ENCODE results near the gene CLEC3B. TPM values are rescaled to one million over a fixed set of nuclear protein-coding genes. Genes with fewer than 3 reads are reported as not detected.

The CLEC3B gene
- total RNA-seq, 1 experiment from 2014 or later, result not detected

GRCh38 chr3:44999782-45000181 is 26.3 kb upstream of the CLEC3B start:
- ATAC-seq, result no peak
- Histone ChIP-seq H3K27ac (ENCODE audit: low read length) (no peak overlapping the region), H3K36me3 (ENCODE audit: control insufficient read depth, insufficient read depth, low read length) (peaks cover 6% of the 10 kb centered on the region), H3K9me3 (ENCODE audit: control insufficient read depth, insufficient read depth, low read depth, low read length) (no peaks in the 10 kb centered on the region), H3K4me1 (ENCODE audit: control insufficient read depth, insufficient read depth, low read length) (no peaks in the 10 kb centered on the region; the same call in 1 of the 2 replicates), H3K4me3 (ENCODE audit: low read depth in 2 of 2, low read length in 2 of 2) (no peak overlapping the region), H3K27me3 (ENCODE audit: control insufficient read depth, insufficient read depth, low read length) (no peaks in the 10 kb centered on the region)
- in situ Hi-C loops (cut with HindIII; ENCODE audit: low pct_unique_long_range_greater_than_20kb, low sequenced_read_pairs), result no loop called here
- DNase-seq (ENCODE audit: low read depth, low spot score), result no peak
- no peak for TF ChIP-seq POLR2AphosphoS5 (IDR thresholded peaks at IDR 0.05; ENCODE audit: low read depth, low read length)
- no peak for TF ChIP-seq TCF7L2 (IDR thresholded peaks at IDR 0.05; ENCODE audit: low read depth, low read length)
- no peak for TF ChIP-seq CTCF (IDR thresholded peaks at IDR 0.05)
- TF ChIP-seq, protein P1, sequence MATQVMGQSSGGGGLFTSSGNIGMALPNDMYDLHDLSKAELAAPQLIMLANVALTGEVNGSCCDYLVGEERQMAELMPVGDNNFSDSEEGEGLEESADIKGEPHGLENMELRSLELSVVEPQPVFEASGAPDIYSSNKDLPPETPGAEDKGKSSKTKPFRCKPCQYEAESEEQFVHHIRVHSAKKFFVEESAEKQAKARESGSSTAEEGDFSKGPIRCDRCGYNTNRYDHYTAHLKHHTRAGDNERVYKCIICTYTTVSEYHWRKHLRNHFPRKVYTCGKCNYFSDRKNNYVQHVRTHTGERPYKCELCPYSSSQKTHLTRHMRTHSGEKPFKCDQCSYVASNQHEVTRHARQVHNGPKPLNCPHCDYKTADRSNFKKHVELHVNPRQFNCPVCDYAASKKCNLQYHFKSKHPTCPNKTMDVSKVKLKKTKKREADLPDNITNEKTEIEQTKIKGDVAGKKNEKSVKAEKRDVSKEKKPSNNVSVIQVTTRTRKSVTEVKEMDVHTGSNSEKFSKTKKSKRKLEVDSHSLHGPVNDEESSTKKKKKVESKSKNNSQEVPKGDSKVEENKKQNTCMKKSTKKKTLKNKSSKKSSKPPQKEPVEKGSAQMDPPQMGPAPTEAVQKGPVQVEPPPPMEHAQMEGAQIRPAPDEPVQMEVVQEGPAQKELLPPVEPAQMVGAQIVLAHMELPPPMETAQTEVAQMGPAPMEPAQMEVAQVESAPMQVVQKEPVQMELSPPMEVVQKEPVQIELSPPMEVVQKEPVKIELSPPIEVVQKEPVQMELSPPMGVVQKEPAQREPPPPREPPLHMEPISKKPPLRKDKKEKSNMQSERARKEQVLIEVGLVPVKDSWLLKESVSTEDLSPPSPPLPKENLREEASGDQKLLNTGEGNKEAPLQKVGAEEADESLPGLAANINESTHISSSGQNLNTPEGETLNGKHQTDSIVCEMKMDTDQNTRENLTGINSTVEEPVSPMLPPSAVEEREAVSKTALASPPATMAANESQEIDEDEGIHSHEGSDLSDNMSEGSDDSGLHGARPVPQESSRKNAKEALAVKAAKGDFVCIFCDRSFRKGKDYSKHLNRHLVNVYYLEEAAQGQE (IDR thresholded peaks at IDR 0.05; ENCODE audit: insufficient read depth in 1 of 2, low read depth in 2 of 2, low read length in 1 of 2), result no peak
- TF ChIP-seq SIN3A (IDR thresholded peaks at IDR 0.05; ENCODE audit: borderline replicate concordance, insufficient read depth, low read depth, low read length), result no peak
- ChIA-PET CTCF (no interaction called here), POLR2A (interaction anchor here (0.6 kb wide), 1 partner anchor 42 kb away, joined by 3 read pairs; no protein-coding TSS in a partner anchor)
- no TSS peak for BruUV-seq (replicated peaks)
- intact Hi-C loops (cut with micrococcal nuclease; ENCODE audit: unreplicated experiment), result no loop called here

DNA sequence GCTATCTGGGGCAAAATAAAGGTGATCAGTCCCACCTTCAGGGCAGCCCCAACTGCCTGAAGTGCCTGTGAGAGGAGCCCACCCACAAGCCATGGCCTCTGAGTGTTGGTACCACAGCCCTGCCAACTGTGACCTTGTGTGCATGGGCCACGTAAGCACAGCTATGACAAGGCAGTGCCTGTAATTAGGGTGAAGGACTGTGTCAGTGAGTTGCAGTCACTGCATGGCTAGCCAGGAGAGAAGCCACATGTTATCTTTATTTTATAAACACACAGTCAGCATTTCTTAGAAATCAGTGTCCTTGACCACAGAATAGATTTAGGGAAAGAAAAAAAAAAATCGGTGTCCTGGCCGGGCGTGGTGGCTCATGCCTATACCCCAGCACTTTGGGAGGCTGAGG is 25.3 kb upstream of the CLEC3B start:
- in situ Hi-C loops (cut with HindIII; ENCODE audit: low pct_unique_long_range_greater_than_20kb, low sequenced_read_pairs) (no loop called here), intact Hi-C loops (cut with micrococcal nuclease; ENCODE audit: unreplicated experiment) (no loop called here)
- Histone ChIP-seq H3K27ac (ENCODE audit: low read length) (no peak overlapping the region), H3K9me3 (ENCODE audit: control insufficient read depth, insufficient read depth, low read depth, low read length) (no peaks in the 10 kb centered on the region), H3K4me3 (ENCODE audit: low read depth in 2 of 2, low read length in 2 of 2) (no peak overlapping the region), H3K4me1 (ENCODE audit: control insufficient read depth, insufficient read depth, low read length) (no peaks in the 10 kb centered on the region), H3K36me3 (ENCODE audit: control insufficient read depth, insufficient read depth, low read length) (peaks cover 6% of the 10 kb centered on the region), H3K27me3 (ENCODE audit: control insufficient read depth, insufficient read depth, low read length) (no peaks in the 10 kb centered on the region)
- DNase-seq (ENCODE audit: low read depth, low spot score) (no peak), ATAC-seq (no peak)
- ChIA-PET CTCF (no interaction called here), POLR2A (no interaction called here)
- TF ChIP-seq TCF7L2 (IDR thresholded peaks at IDR 0.05; ENCODE audit: low read depth, low read length) (no peak), CTCF (IDR thresholded peaks at IDR 0.05) (no peak), POLR2AphosphoS5 (IDR thresholded peaks at IDR 0.05; ENCODE audit: low read depth, low read length) (no peak), SIN3A (IDR thresholded peaks at IDR 0.05; ENCODE audit: borderline replicate concordance, insufficient read depth, low read depth, low read length) (no peak)
- TF ChIP-seq, protein P1 (IDR thresholded peaks at IDR 0.05; ENCODE audit: insufficient read depth in 1 of 2, low read depth in 2 of 2, low read length in 1 of 2), result no peak
- no TSS peak for BruUV-seq (replicated peaks)

All from Panc1 (cell line).